BLaER1 treated with 17β-estradiol and CSF1 and Interleukin-3, amounts not matched to agents 10 nM and 100 nM (cell line): ENCODE measurements around the gene DCST2.

Source experiments
- H3K27ac ChIP-seq, 11 experiments: shearing (Covaris generic); formaldehyde crosslinking; 2 replicates each; pipeline ENCODE4 v1.8.1; 2022
- H3K27me3 ChIP-seq, 11 experiments: shearing (Covaris generic); formaldehyde crosslinking; 2 replicates each; pipeline ENCODE4 v1.8.1; 2022
- H3K36me3 ChIP-seq, 11 experiments: shearing (Covaris generic); formaldehyde crosslinking; 2 replicates each; pipeline ENCODE4 v1.8.1; 2022
- H3K4me1 ChIP-seq, 10 experiments: shearing (Covaris generic); formaldehyde crosslinking; 2 replicates each; pipeline ENCODE4 v1.8.1; 2022
- H3K4me2 ChIP-seq, 11 experiments: shearing (Covaris generic); formaldehyde crosslinking; 2 replicates each; pipeline ENCODE4 v1.8.1; 2022
- H3K4me3 ChIP-seq, 10 experiments: shearing (Covaris generic); formaldehyde crosslinking; 2 replicates each; pipeline ENCODE4 v1.8.1; 2022
- H3K9ac ChIP-seq, 11 experiments: shearing (Covaris generic); formaldehyde crosslinking; 2 replicates each; pipeline ENCODE4 v1.8.1; 2022
- H3K9me3 ChIP-seq, 11 experiments: shearing (Covaris generic); formaldehyde crosslinking; replicated peaks in 1 of 11; 2 replicates each; pipeline ENCODE4 v1.8.1; 2022
- H4K20me1 ChIP-seq, 11 experiments: shearing (Covaris generic); formaldehyde crosslinking; 2 replicates each; pipeline ENCODE4 v1.8.1; 2022
- Cebpa-rat ChIP-seq, 11 experiments: shearing (Covaris generic); IDR thresholded peaks; 2 replicates each; pipeline ENCODE4 v1.8.1; 2022

The DCST2 gene

GRCh38 chr1:155078469-155079209 is 45.1 kb upstream of the DCST2 start, which contains the start of gene EFNA3:
TSS of gene EFNA3 (plus strand) at chr1:155078837. CDS start at chr1:155078942, 105 bp downstream.
- peaks cover 33 to 59% (median 44%) of the 10 kb centered on the region in 11 experiments; a peak in 20 of 22 replicates for H4K20me1 ChIP-seq
- no peak for TF ChIP-seq Cebpa-rat (IDR thresholded peaks at IDR 0.05)
- no peaks in the 10 kb centered on the region for H3K9me3 ChIP-seq
- peaks cover 49 to 55% (median 50%) of the 10 kb centered on the region in 11 experiments for H3K27me3 ChIP-seq
- no peaks in the 10 kb centered on the region for H3K36me3 ChIP-seq
- peaks cover 97 to 100% (median 100%) of the 10 kb centered on the region in 10 experiments for H3K4me1 ChIP-seq
- peak within 1 kb of the TSS in 6 of 11 experiments; percentile 9 to 86 (median 31); a peak in 7 of 22 replicates for H3K27ac ChIP-seq
- H3K4me2 ChIP-seq = peak within 1 kb of the TSS; percentile 94 to 100 (median 98)
- H3K4me3 ChIP-seq = peak within 1 kb of the TSS; percentile 49 to 67 (median 58)
- peak within 1 kb of the TSS; percentile 33 to 76 (median 63) for H3K9ac ChIP-seq

GRCh38 chr1:155077758-155078445 is 44.3 kb upstream of the DCST2 start:
- no peak for TF ChIP-seq Cebpa-rat (IDR thresholded peaks at IDR 0.05)
- Histone ChIP-seq H3K27ac (peak overlapping the region in 6 of 11 experiments; percentile 9 to 86 (median 31); a peak in 6 of 22 replicates), H4K20me1 (peaks cover 29 to 51% (median 37%) of the 10 kb centered on the region in 11 experiments; a peak in 20 of 22 replicates), H3K4me2 (peak overlapping the region; percentile 94 to 100 (median 98)), H3K27me3 (peaks cover 42 to 48% (median 42%) of the 10 kb centered on the region in 11 experiments), H3K4me3 (peak overlapping the region in 5 of 10 experiments; percentile 54 to 65 (median 61); a peak in 5 of 20 replicates), H3K4me1 (peaks cover 97 to 100% (median 100%) of the 10 kb centered on the region in 10 experiments), H3K9me3 (no peaks in the 10 kb centered on the region), H3K36me3 (no peaks in the 10 kb centered on the region), H3K9ac (peak overlapping the region in 7 of 11 experiments; percentile 9 to 76 (median 65); a peak in 12 of 22 replicates)

DNA sequence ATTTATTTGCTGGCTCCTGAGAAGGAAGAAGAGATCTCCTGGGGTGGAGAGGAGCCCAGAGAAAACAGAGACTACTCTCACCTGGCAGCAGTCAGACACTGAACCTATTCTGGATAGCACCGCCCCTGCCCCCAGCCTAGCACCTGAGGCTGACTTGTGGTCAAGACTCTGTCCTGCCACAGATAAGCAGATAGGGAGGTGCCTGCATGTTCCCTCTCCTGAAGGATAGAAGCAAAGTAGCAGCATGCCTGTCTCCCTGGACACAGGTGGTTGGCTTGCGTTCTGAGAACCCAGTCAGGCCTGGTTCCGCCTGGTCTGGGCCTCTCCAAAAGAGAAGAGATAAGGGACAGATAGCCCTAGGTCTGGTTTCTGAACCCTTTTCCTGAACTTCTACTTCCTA is 43.8 kb upstream of the DCST2 start:
- H3K9ac ChIP-seq = peak overlapping the region in 6 of 11 experiments; percentile 1 to 76 (median 36); a peak in 6 of 22 replicates
- no peak overlapping the region for H3K4me3 ChIP-seq
- H4K20me1 ChIP-seq = peaks cover 28 to 46% (median 32%) of the 10 kb centered on the region in 11 experiments; a peak in 20 of 22 replicates
- H3K4me2 ChIP-seq = peak overlapping the region; percentile 94 to 100 (median 98); a peak in 20 of 22 replicates
- peaks cover 97 to 100% (median 100%) of the 10 kb centered on the region in 10 experiments for H3K4me1 ChIP-seq
- no peaks in the 10 kb centered on the region for H3K36me3 ChIP-seq
- TF ChIP-seq Cebpa-rat (IDR thresholded peaks at IDR 0.05) = no peak
- H3K27me3 ChIP-seq = peaks cover 36 to 42% (median 37%) of the 10 kb centered on the region in 11 experiments
- no peaks in the 10 kb centered on the region for H3K9me3 ChIP-seq
- H3K27ac ChIP-seq = peak overlapping the region in 1 of 11 experiments; percentile 86; a peak in 2 of 22 replicates

- H4K20me1 ChIP-seq = peaks cover 18 to 36% (median 22%) of the 10 kb centered on the region in 11 experiments; a peak in 20 of 22 replicates
- peak overlapping the region in 5 of 11 experiments; percentile 13 to 89 (median 80); a peak in 6 of 22 replicates for H3K27ac ChIP-seq
- H3K9ac ChIP-seq = peak overlapping the region in 4 of 11 experiments; percentile 41 to 76 (median 53); a peak in 5 of 22 replicates
- peaks cover 26 to 33% (median 27%) of the 10 kb centered on the region in 11 experiments for H3K27me3 ChIP-seq
- H3K4me1 ChIP-seq = peaks cover 97 to 100% (median 100%) of the 10 kb centered on the region in 10 experiments
- no peaks in the 10 kb centered on the region for H3K9me3 ChIP-seq
- H3K4me3 ChIP-seq = no peak overlapping the region
- H3K4me2 ChIP-seq = peak overlapping the region in 10 of 11 experiments; percentile 94 to 100 (median 98); a peak in 20 of 22 replicates
- no peak for TF ChIP-seq Cebpa-rat (IDR thresholded peaks at IDR 0.05)
- no peaks in the 10 kb centered on the region for H3K36me3 ChIP-seq
Measured at GRCh38 chr1:155076371-155076770, 42.8 kb upstream of the DCST2 start.

- Histone ChIP-seq H3K27ac (peak overlapping the region in 7 of 11 experiments; percentile 19 to 89 (median 80); a peak in 11 of 22 replicates), H3K4me2 (peak overlapping the region; percentile 93 to 100 (median 98); a peak in 20 of 22 replicates), H4K20me1 (peaks cover 10 to 28% (median 13%) of the 10 kb centered on the region in 11 experiments; a peak in 18 of 22 replicates), H3K9me3 (no peaks in the 10 kb centered on the region), H3K27me3 (peaks cover 18 to 24% (median 19%) of the 10 kb centered on the region in 11 experiments), H3K4me3 (no peak overlapping the region), H3K4me1 (peaks cover 97 to 100% (median 100%) of the 10 kb centered on the region in 10 experiments), H3K9ac (peak overlapping the region in 6 of 11 experiments; percentile 13 to 76 (median 40); a peak in 9 of 22 replicates), H3K36me3 (no peaks in the 10 kb centered on the region)
- no peak for TF ChIP-seq Cebpa-rat (IDR thresholded peaks at IDR 0.05)
Measured at GRCh38 chr1:155075535-155075934, 42.0 kb upstream of the DCST2 start.

DNA sequence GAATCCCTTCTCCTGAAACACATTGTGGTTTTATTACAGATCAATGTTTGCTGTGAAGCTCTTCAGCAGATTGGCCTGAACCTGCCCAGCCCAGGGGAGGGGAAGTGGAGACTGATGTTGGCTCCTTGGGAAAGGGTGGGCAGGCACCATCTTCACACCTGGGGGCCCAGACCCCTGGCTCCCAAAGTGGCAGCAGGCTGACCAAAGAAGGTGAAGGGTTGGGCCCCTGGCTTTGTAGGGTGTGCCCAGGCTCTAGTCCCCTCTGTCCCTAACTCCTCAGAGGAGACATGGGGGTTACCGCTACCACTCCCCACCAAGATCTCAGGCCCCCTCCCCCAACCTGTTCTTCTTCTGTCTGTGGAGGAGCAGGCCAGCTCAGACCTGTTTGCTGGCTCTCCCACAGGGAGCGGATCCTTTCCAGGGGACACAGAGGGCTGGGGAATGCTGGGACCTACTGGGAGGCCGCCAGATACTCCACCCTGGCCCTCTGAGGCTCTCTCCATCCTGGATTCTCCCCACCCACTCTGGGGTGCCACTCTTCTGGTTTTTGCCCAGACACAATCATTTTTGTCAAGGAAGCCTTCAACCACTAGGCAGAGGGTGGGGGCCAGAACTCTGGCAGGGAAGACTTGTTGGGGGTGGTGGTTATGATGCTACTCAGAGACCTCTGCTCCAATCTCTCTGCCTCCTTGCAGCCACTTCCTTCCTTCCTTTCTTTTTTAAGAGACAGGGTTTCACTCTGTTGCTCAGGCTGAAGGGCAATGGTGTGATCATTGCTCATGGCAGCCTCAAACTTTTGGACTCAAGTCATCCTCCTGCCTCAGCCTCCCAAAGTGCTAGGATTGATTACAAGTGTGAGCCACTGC is 40.0 kb upstream of the DCST2 start:
- Histone ChIP-seq H3K9me3 (no peaks in the 10 kb centered on the region), H3K27ac (peak overlapping the region in 10 of 11 experiments; percentile 14 to 89 (median 78); a peak in 19 of 22 replicates), H3K27me3 (peaks cover 0 to 5% (median 0%) of the 10 kb centered on the region in 11 experiments; a peak in 5 of 22 replicates), H3K4me3 (peak overlapping the region in 8 of 10 experiments; percentile 3 to 47 (median 28); a peak in 10 of 20 replicates), H4K20me1 (peaks cover 0 to 24% (median 9%) of the 10 kb centered on the region in 11 experiments; a peak in 9 of 22 replicates), H3K4me1 (peaks cover 99 to 100% (median 100%) of the 10 kb centered on the region in 10 experiments), H3K4me2 (peak overlapping the region; percentile 93 to 100 (median 98)), H3K36me3 (peaks cover 0 to 11% (median 9%) of the 10 kb centered on the region in 11 experiments; a peak in 15 of 22 replicates), H3K9ac (peak overlapping the region in 10 of 11 experiments; percentile 41 to 77 (median 68); a peak in 19 of 22 replicates)
- TF ChIP-seq Cebpa-rat (IDR thresholded peaks at IDR 0.05) = peak in 4 of 11 experiments; percentile 35 to 88 (median 54); a peak in 4 of 22 replicates

DNA sequence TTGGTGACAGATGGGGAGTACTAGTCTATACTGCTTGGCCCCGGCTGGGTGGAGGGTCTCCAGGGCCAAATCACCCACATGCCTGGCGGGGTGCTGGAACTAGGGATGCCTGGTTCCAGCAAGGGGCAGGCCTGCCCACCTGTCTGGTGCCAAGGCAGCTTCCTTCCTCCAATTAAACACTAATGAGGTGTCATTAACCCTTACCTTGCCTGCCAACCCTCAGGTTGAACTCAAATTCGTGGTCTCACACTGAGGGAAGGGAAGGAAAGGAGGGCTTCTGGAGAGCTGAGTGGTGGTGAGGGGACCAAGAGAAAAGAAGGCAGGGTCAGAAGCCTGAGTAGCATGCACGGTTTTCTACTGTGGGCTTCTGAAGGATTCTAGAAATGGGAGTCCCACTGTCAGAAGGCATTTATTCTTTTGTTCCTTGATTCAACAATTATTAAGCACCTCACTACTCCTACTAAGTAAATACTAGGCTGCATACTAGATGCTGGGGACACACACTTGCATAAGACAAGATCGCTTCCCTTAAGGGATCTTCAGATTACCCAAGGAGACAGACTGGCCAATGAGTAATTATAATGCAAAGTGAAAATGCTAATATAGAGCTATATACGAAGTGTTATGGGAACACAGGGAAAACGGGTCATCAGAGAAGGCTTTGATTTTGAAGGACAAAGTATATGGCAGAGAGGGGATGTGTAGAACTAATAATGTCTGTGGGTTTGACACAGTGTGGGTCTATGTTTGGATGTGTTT is 39.1 kb upstream of the DCST2 start:
- peak overlapping the region in 9 of 11 experiments; percentile 41 to 77 (median 70); a peak in 14 of 22 replicates for H3K9ac ChIP-seq
- peaks cover 97 to 100% (median 100%) of the 10 kb centered on the region in 10 experiments for H3K4me1 ChIP-seq
- peaks cover 0 to 19% (median 8%) of the 10 kb centered on the region in 11 experiments; a peak in 9 of 22 replicates for H4K20me1 ChIP-seq
- H3K36me3 ChIP-seq = peaks cover 0 to 20% (median 17%) of the 10 kb centered on the region in 11 experiments; a peak in 16 of 22 replicates
- H3K9me3 ChIP-seq = no peaks in the 10 kb centered on the region
- peak overlapping the region; percentile 93 to 100 (median 98) for H3K4me2 ChIP-seq
- peak overlapping the region in 2 of 10 experiments; percentile 6 to 29; a peak in 2 of 20 replicates for H3K4me3 ChIP-seq
- peak overlapping the region in 9 of 11 experiments; percentile 66 to 89 (median 78); a peak in 18 of 22 replicates for H3K27ac ChIP-seq
- no peak for TF ChIP-seq Cebpa-rat (IDR thresholded peaks at IDR 0.05)
- H3K27me3 ChIP-seq = no peaks in the 10 kb centered on the region
